ENCODE measurements around the gene PNPLA2. TPM values are rescaled to one million over a fixed set of nuclear protein-coding genes. Genes with fewer than 3 reads are reported as not detected.

The PNPLA2 gene
- total RNA-seq, 1 experiment from 2014 or later: 13.4 TPM

DNA sequence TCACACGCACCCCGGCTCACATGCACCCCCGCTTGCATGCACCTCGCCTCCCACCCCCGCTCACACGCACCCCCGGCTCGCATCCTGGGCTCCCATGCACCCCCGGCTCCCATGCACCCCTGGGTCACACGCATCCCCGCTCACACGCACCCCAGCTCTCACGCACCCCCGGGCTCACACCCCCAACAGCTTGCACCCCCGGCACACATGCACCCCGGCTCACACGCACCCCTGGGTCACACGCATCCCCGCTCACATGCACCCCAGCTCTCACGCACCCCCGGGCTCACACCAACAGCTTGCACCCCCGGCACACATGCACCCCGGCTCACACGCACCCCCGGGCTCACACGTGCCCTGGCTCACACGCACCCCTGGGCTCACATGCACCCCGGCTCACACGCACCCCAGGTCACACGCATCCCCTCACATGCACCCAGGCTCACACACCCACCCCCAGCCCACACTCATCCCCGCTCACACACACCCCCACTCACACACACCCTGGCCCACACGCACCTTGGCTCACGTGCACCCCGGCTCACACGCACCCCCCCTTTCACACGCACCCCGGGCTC lies 40.1 kb downstream of the PNPLA2 start:
- DNase-seq (ENCODE audit: low spot score): no peak

DNA sequence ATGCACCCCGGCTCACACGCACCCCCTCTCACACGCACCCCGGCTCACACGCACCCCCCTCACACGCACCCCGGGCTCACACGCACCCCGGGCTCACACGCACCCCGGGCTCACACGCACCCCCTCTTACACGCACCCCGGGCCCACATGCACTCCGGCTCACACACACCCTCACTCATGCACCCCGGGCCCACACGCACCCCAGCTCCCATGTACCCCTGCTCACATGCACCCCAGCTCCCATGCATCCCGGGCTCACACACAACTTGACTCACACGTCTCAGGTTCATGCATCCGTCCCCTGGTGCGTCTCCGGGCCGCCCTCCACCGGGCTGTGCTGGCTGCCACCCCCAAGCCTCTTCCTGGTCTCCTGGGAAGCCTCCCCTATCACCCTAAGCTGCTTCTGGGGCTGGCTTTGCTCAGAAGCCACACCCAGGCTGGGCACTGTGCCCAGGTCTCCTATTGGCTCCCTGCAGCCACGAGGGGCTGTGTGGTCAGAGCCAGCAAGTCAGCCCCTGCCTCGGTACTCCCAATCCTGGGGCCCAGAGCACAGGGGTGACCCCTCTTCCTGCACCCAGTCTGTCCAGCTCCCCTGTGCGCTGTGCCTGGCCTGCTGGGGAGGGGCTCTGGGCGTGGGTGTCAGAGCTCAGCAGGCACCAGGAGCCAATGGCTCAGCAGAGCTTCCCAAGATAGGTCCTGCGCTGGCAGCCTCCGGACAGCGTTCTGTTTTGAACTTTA lies 40.8 kb downstream of the PNPLA2 start:
- DNase-seq (ENCODE audit: low spot score): no peak

DNA sequence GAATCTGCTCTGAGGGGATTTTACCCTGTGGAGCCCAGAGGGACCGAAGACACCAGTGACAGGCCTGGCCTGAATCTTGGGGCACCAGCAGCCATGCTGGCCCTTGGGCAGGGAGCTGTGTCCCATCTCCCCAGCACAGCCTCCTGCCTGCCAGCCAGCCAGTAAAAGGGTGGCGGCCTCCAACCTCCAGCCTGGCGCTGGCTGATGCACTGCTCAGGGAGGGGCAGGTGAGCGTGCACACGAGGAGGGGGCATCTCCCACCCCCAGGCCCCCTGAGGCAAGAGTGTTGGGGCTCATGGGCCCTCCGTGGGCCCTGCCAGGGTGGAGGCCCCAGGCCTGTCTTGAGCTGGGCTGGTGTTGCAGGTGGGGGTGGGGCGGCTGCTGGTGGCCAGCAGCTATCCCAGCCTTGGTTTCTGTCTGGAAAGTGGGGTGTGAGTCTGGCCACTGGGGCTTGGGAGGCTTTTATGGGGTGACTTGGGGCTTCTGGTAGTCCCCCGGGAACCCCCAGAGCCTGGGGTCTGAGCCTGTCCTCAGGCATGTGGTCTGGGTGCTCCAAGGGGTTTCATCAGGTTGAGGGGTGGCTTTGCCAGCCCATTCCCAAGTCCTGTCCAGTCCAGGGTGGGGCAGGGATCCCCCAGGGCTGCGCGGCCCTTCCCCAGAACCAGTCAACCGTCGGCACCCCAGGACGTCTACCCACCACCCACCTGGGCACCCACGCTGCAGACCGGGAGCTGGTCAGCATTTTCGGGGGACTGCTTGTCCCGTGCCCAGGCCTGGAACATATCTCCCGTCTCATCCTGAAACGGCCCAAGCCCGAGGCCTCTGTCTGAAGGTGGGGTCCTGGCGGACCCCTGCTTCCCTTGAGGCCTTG lies 41.8 kb downstream of the PNPLA2 start:
- no peak for DNase-seq (ENCODE audit: low spot score)

DNA sequence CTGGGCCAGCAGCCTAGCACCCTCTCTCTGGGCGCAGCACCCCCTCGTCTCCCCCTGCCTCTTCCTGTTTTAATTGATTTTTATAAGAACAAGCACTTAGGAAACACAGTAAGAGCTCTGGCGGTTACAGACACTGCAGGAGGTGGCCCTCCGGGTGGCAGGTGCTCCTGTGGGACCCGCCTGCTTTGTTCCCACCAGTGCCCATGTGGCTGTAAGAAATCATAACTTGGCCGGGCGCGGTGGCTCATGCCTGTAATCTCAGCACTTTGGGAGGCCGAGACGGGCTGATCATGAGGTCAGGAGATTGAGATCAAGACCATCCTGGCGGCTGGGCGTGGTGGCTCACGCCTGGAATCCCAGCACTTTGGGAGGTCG lies 42.4 kb downstream of the PNPLA2 start:
- DNase-seq (ENCODE audit: low spot score): no peak

GRCh38 chr11:862081-862661 lies 43.5 kb downstream of the PNPLA2 start:
- no peak for DNase-seq (ENCODE audit: low spot score)

- DNase-seq (ENCODE audit: low spot score): no peak
Measured at GRCh38 chr11:862696-863022, 43.9 kb downstream of the PNPLA2 start.

- DNase-seq (ENCODE audit: low spot score): no peak
Measured at GRCh38 chr11:863023-863909, 44.6 kb downstream of the PNPLA2 start.

DNA sequence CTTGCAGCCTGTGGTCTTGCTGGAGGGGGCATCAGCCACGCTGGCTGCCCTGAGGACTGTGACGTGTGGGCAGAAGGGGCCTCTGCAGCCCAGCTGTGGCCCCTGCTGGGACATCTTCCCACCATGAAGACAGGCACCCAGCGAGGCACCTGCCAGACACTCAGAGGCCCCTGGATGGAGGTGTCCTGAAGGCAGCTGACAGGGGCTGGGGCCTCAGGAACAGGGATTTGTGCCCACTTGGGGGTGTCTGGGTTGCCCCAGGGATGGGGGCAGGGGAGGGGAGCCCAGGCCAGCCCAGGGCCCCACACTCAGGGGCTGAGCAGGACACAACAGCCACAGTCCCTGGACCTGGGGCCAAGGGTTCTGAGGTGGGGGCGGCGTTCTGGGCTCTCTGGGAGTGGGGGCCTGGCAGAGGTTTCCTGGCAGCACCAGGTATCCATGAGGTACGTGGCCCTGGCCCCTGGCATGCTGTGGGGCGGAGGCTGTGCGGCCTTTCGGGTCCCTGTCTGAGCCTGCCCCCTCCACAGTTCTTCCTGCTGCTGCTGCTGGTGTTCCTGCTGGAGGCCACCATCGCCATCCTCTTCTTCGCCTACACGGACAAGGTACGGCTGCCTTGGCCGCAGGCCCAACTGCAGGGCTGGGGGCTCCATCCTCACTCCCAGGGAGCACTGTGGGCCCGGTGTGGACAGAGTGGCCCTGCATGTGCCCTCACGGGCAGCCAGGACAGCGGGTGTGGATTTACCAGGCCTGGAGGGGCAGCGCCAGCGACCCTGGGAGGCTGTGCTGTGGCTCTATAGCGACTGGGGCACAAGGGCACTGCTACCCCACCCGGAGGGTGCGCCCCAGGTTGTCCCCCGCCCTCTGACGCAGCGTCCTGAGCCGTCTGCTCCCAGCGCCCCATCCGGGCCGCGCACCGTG lies 45.5 kb downstream of the PNPLA2 start:
- DNase-seq (ENCODE audit: low spot score): no peak

GRCh38 chr11:864898-865297 lies 46.2 kb downstream of the PNPLA2 start:
- DNase-seq (ENCODE audit: low spot score): no peak

DNA sequence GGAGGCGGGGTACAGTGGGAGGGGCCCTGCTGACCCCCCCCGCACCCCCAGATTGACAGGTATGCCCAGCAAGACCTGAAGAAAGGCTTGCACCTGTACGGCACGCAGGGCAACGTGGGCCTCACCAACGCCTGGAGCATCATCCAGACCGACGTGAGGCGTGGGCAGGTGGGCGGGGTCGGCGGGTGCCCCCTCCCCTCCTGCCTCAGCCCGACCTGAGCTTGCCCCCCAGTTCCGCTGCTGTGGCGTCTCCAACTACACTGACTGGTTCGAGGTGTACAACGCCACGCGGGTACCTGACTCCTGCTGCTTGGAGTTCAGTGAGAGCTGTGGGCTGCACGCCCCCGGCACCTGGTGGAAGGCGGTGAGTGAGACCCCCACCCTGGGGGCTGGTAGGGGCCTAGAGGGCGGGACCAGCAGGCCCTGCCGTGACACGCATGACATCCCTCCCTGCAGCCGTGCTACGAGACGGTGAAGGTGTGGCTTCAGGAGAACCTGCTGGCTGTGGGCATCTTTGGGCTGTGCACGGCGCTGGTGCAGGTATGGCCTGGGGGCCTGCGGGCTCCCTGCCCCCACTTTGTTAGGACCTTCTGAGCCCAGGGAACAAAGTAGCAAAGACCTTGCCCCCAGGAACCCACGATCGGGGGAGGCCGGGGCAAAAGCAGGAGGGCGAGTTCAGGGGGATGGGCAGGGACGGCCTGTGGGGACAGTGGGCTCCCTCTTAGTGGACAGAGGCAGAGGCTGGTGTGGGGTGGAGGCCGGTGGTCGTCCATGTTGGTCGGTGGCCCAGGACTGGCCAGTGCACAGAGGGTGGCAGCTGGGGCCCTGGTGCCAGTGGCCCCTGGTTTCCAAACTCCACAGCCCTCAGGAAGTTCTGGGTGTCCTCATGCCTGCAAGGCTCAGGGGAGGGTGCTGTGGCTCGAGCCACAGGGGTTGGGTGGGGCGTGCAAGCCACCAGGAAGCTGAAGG lies 47.0 kb downstream of the PNPLA2 start:
- DNase-seq (ENCODE audit: low spot score): no peak

- no peak for DNase-seq (ENCODE audit: low spot score)
Measured at GRCh38 chr11:866481-866880, 47.8 kb downstream of the PNPLA2 start.

DNA sequence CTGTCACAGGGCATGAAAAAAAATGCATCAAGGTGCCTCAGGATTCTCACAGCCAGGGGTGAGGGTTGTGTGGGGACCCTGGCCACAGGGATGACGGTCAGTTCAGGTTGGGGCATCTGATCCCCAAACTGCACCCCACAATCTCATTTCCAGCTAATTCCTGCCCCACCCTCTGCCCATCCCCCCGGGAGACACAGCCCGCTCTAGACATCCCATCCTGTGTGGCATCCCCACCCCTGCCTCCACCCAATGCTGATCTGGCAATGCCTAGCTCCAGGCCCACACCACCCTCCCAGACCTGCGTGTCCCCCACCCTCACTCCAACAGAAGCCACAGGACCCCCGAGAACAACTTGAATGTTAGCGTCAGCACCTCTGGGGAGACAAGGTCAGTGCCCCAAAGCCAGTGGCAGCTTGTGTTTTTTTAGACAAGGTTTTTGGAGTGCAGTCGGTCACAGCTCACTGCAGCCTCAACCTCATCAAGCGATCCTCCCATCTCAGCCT lies 49.2 kb downstream of the PNPLA2 start:
- no peak for DNase-seq (ENCODE audit: low spot score)

- DNase-seq (ENCODE audit: low spot score): no peak
Measured at GRCh38 chr11:868394-868793, 49.7 kb downstream of the PNPLA2 start.

DNA sequence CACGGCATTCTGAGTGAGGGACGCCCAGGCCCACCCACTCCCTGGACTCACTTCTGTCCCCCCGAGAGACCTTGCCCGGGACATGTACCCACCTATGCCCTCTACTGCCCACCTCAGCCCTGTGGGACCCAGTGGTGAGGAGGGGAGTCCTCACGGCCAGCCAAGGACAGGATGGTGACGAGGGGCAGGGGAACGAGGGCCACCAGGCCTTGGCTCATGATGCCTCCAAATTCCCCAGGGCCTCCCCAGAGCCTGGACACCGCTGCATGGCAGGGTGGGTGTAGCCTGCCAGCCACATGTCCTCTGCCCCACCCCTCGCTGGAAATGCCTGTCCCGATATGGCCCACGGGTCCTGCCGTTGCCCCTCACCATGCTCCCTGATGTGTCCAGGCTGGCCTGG lies 50.1 kb downstream of the PNPLA2 start:
- DNase-seq (ENCODE audit: low spot score): no peak

DNA sequence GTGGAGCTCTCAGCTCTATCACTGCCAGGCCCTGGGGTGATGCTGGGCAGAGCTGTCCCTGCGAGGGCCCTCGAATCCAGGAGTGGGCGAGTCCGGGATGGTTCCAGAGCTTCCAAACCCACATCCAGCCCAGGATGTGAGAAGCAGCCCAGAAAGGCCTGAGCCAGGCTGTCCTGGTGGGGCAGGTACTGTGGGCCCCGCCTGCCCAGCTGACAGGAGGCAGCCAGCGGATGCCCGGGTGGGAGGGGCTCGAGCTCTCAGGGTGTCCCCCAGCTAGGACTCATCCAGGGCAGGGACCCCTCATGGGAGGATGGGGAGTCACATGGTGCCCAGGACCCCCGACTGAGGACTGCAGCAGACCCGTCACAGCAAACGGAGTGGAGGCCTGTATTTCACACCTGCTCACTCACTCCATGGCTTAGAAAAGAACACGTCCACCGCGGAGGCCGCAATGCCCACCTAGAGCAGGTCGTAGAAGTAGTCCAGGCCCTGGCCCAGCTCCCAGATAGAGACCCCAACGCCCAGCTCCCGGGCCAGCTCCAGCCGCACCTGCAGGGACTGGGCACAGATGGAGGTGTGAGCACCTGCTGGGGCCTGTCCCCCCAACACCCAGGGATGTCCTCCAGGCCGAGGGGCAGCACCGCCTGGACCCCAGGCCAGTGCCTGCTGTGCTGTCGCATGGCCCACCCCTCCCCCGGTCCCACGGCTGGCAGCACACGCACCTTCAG lies 50.8 kb downstream of the PNPLA2 start:
- DNase-seq (ENCODE audit: low spot score): no peak

- no peak for DNase-seq (ENCODE audit: low spot score)
Measured at GRCh38 chr11:870127-870413, 51.4 kb downstream of the PNPLA2 start.

DNA sequence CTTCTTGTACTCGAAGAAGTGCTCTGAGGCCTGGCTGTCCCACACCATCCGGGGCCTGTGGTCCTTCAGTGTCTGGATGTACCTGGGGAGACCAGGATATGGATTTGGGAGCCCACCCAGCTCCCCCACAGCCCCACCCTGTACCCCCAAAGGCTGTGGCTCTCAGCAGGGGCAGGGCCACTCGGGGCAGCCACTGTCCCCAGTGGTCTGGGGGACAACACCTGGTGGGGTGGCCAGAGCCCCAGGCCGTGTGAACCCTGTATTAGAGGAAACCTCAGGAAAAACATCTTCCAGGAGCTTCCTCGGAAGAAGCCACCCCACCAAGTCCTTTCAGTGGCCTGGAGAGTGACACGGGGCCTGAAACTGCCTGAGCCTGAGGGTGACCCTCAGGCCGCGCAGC lies 51.7 kb downstream of the PNPLA2 start:
- DNase-seq (ENCODE audit: low spot score): no peak

GRCh38 chr11:871472-871871 lies 52.8 kb downstream of the PNPLA2 start:
- DNase-seq (ENCODE audit: low spot score): no peak

DNA sequence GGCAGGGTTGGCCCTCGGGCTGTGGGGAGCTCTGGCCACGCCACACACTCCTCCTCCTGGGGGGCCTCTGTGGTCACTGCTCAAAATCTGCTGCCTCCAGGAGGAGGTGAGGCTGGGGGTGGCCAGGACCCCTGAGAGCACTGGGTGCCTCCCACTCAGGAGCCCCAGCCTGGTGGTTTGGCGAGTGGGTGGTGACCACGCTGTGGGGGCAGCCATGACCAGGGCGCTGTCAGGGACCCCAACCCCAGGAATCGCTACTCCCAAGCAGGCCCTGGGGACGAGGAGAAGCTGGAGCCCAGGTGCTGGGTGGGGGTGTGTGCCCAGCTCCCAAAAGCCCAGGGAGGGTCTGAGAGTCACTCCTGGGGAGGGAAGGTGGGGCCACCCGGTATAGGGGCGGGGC lies 54.1 kb downstream of the PNPLA2 start:
- DNase-seq (ENCODE audit: low spot score): no peak
